ENCODE results near the gene SLC8A1.

Gene SLC8A1

GRCh38 chr2:40343902-40344301 is 108.0 kb downstream of the SLC8A1 start:
- Histone ChIP-seq H3K36me3 (no peaks in the 10 kb centered on the region), H3K9me3 (ENCODE audit: severe bottlenecking) (no peaks in the 10 kb centered on the region), H3K27ac (no peak overlapping the region), H3K4me3 (ENCODE audit: low read depth, low read length) (no peak overlapping the region), H3K27me3 (ENCODE audit: insufficient read depth, low read depth, severe bottlenecking) (no peaks in the 10 kb centered on the region)
- DNase-seq = no peak
- no peak for TF ChIP-seq CTCF (IDR thresholded peaks at IDR 0.05; ENCODE audit: low read depth, low read length)

- H3K36me3 ChIP-seq = no peaks in the 10 kb centered on the region
- DNase-seq = no peak
- no peaks in the 10 kb centered on the region for H3K27me3 ChIP-seq (ENCODE audit: insufficient read depth, low read depth, severe bottlenecking)
- H3K27ac ChIP-seq = no peak overlapping the region
- TF ChIP-seq CTCF (IDR thresholded peaks at IDR 0.05; ENCODE audit: low read depth, low read length) = no peak
- H3K4me3 ChIP-seq (ENCODE audit: low read depth, low read length) = no peak overlapping the region
- H3K9me3 ChIP-seq (ENCODE audit: severe bottlenecking) = no peaks in the 10 kb centered on the region
Observed at GRCh38 chr2:40341198-40341597, 110.7 kb downstream of the SLC8A1 start.

- Histone ChIP-seq H3K4me3 (ENCODE audit: low read depth, low read length) (no peak overlapping the region), H3K27ac (no peak overlapping the region), H3K9me3 (ENCODE audit: severe bottlenecking) (no peaks in the 10 kb centered on the region), H3K27me3 (ENCODE audit: insufficient read depth, low read depth, severe bottlenecking) (no peaks in the 10 kb centered on the region), H3K36me3 (no peaks in the 10 kb centered on the region)
- TF ChIP-seq CTCF (IDR thresholded peaks at IDR 0.05; ENCODE audit: low read depth, low read length) = no peak
- no peak for DNase-seq
Observed at GRCh38 chr2:40339026-40339425, 112.9 kb downstream of the SLC8A1 start.

- H3K36me3 ChIP-seq = no peaks in the 10 kb centered on the region
- H3K27me3 ChIP-seq (ENCODE audit: insufficient read depth, low read depth, severe bottlenecking) = no peaks in the 10 kb centered on the region
- TF ChIP-seq CTCF (IDR thresholded peaks at IDR 0.05; ENCODE audit: low read depth, low read length) = no peak
- H3K27ac ChIP-seq = no peak overlapping the region
- H3K9me3 ChIP-seq (ENCODE audit: severe bottlenecking) = no peaks in the 10 kb centered on the region
- no peak overlapping the region for H3K4me3 ChIP-seq (ENCODE audit: low read depth, low read length)
- DNase-seq = no peak
Observed at GRCh38 chr2:40332191-40332826, 119.6 kb downstream of the SLC8A1 start.

GRCh38 chr2:40330096-40330495 is 121.8 kb downstream of the SLC8A1 start:
- H3K36me3 ChIP-seq = no peaks in the 10 kb centered on the region
- TF ChIP-seq CTCF (IDR thresholded peaks at IDR 0.05; ENCODE audit: low read depth, low read length) = no peak
- H3K27me3 ChIP-seq (ENCODE audit: insufficient read depth, low read depth, severe bottlenecking) = no peaks in the 10 kb centered on the region
- no peak overlapping the region for H3K4me3 ChIP-seq (ENCODE audit: low read depth, low read length)
- H3K27ac ChIP-seq = no peak overlapping the region
- no peak for DNase-seq
- H3K9me3 ChIP-seq (ENCODE audit: severe bottlenecking) = no peaks in the 10 kb centered on the region

GRCh38 chr2:40329739-40330030 is 122.2 kb downstream of the SLC8A1 start:
- Histone ChIP-seq H3K9me3 (ENCODE audit: severe bottlenecking) (no peaks in the 10 kb centered on the region), H3K36me3 (no peaks in the 10 kb centered on the region), H3K27ac (no peak overlapping the region), H3K4me3 (ENCODE audit: low read depth, low read length) (no peak overlapping the region), H3K27me3 (ENCODE audit: insufficient read depth, low read depth, severe bottlenecking) (no peaks in the 10 kb centered on the region)
- no peak for TF ChIP-seq CTCF (IDR thresholded peaks at IDR 0.05; ENCODE audit: low read depth, low read length)
- DNase-seq = no peak
